Chondrocyte (in vitro differentiated cells): ENCODE results near the gene OSMR. TPM values are rescaled to one million over a fixed set of nuclear protein-coding genes. Genes with fewer than 3 reads are reported as not detected.
"Not testable (repeated sequence)": the region's sequence is repeated elsewhere in the genome, so short reads cannot be mapped to it uniquely, and the experiment has no call there.

Source experiments
- DNase-seq: peaks from one replicate; pipeline ENCODE4 v3.0.0; 2021; ENCODE audit warnings: mixed read lengths, low spot score
- H3K27ac Mint-ChIP-seq: one replicate; pipeline ENCODE4 v1.8.0; 2021; ENCODE audit warnings: mild to moderate bottlenecking, moderate library complexity, mixed read lengths; ENCODE audit not compliant: unreplicated experiment
- H3K27me3 Mint-ChIP-seq: 2 replicates; pipeline ENCODE4 v1.8.0; 2021; ENCODE audit warnings: low read depth, mixed read lengths
- H3K36me3 Mint-ChIP-seq: 2 replicates; pipeline ENCODE4 v1.8.0; 2021; ENCODE audit warnings: low read depth, mixed read lengths
- H3K4me1 Mint-ChIP-seq: 2 replicates; pipeline ENCODE4 v1.8.0; 2021; ENCODE audit warnings: low read depth, mild to moderate bottlenecking, mixed read lengths
- H3K4me3 Mint-ChIP-seq: one replicate; pipeline ENCODE4 v1.8.0; 2021; ENCODE audit warnings: mild to moderate bottlenecking, moderate library complexity, mixed read lengths; ENCODE audit not compliant: unreplicated experiment
- H3K9me3 Mint-ChIP-seq: 2 replicates; pipeline ENCODE4 v1.8.0; 2021; ENCODE audit warnings: low read depth, mixed read lengths
- total RNA-seq: library from RNA; stranded (reverse); gene quantifications from 3 replicates; pipeline ENCODE4 v1.2.1, GENCODE V29; 2021
- TF ChIP-seq, protein P1 (sequence below): fragments of 200-600 bp; sonication (generic); IDR thresholded peaks from 2 replicates; pipeline ENCODE4 v1.5.0; 2021; ENCODE audit warnings: antibody characterized with exemption, mild to moderate bottlenecking, moderate library complexity

Gene OSMR
- total RNA-seq, 1 donor from 2014 or later, result 43.0 TPM

DNA sequence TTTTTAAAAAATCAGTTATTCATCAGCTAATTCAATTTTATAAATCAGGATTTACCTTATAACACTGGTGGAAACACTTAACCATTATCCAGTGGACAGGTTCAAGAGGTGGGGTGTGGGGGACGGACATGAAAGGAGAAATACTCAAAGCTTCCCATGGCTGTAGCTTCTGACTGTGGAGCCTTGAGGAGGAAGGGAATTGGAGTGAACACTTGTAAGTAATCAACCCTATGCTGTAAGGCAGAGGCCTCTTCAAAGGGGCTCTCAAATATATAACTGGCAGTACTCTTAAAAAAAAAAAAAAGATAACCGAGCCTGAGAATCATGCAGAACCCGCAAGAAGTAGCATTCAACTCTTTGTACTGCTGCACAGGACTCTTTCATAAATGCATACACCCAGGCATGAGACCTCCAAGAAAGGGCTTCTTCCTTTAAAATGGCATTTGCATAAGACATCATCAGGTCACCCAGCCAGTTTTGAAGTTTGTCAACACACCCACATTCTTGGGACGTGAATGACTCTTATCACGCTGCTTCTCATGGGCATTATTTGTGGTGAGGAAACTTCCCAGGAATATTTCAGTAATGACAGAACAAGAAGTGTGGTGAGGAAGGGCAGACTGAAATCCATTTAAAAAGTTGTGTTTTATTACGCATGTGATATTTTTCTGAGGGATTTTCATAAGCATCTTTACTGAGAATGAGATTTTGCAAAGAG lies 8.1 kb downstream of the OSMR start:
- Mint-ChIP-seq H3K36me3 (peaks cover 21% of the 10 kb centered on the region), H3K27me3 (no peaks in the 10 kb centered on the region), H3K4me1 (peaks cover 11% of the 10 kb centered on the region), H3K4me3 (no peak overlapping the region), H3K9me3 (peaks cover 17% of the 10 kb centered on the region), H3K27ac (peak overlapping the region; percentile 60)
- DNase-seq, result no peak
- TF ChIP-seq, protein P1, sequence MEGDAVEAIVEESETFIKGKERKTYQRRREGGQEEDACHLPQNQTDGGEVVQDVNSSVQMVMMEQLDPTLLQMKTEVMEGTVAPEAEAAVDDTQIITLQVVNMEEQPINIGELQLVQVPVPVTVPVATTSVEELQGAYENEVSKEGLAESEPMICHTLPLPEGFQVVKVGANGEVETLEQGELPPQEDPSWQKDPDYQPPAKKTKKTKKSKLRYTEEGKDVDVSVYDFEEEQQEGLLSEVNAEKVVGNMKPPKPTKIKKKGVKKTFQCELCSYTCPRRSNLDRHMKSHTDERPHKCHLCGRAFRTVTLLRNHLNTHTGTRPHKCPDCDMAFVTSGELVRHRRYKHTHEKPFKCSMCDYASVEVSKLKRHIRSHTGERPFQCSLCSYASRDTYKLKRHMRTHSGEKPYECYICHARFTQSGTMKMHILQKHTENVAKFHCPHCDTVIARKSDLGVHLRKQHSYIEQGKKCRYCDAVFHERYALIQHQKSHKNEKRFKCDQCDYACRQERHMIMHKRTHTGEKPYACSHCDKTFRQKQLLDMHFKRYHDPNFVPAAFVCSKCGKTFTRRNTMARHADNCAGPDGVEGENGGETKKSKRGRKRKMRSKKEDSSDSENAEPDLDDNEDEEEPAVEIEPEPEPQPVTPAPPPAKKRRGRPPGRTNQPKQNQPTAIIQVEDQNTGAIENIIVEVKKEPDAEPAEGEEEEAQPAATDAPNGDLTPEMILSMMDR, result no peak

DNA sequence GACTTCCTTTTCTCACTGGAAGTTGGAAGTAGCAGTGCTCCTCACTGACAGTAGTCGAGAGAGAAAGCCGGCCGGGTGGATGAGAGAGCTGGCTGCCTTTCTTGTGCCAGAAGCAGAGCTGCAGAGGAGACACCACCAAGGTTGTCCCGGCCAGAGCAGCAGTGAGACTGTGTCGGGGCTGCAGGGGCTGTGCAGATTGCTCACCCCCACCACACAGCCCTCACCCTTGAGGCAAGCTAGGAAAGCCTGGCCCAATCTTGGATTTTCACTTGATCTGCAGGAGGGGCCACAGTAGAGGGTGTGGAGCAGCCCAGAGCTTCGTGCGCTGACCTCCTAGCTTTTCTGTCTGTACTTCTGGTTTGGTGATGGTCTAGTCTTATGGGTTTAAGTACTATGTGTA lies 9.1 kb downstream of the OSMR start:
- Mint-ChIP-seq H3K27ac (no peak overlapping the region), H3K27me3 (no peaks in the 10 kb centered on the region), H3K36me3 (peaks cover 26% of the 10 kb centered on the region), H3K4me1 (peaks cover 10% of the 10 kb centered on the region), H3K9me3 (peaks cover 27% of the 10 kb centered on the region), H3K4me3 (no peak overlapping the region)
- TF ChIP-seq, protein P1, result no peak
- no peak for DNase-seq

DNA sequence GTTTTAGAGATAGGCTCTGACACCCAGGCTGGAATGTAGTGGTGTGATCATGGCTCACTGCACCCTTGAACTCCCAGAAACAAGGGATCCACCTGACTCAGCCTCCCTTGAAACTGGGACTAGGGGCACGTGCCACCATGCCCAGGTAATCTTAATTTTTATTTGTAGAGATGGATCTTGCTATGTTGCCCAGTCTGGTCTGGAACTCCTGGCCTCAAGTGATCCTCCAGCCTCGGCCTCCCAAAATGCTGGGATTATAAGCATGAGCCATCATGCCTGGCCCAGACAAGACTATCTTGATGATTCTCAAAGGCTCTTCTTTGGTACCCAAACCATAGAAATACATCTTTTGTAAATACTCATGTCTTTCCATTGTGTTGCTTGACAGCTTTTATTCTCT lies 10.8 kb downstream of the OSMR start:
- peaks cover 22% of the 10 kb centered on the region for H3K36me3 Mint-ChIP-seq
- no peak for DNase-seq
- H3K4me3 Mint-ChIP-seq, result no peak overlapping the region
- H3K9me3 Mint-ChIP-seq, result peaks cover 26% of the 10 kb centered on the region
- TF ChIP-seq, protein P1, result no peak
- peaks cover 10% of the 10 kb centered on the region for H3K4me1 Mint-ChIP-seq
- H3K27me3 Mint-ChIP-seq, result no peaks in the 10 kb centered on the region
- no peak overlapping the region for H3K27ac Mint-ChIP-seq

DNA sequence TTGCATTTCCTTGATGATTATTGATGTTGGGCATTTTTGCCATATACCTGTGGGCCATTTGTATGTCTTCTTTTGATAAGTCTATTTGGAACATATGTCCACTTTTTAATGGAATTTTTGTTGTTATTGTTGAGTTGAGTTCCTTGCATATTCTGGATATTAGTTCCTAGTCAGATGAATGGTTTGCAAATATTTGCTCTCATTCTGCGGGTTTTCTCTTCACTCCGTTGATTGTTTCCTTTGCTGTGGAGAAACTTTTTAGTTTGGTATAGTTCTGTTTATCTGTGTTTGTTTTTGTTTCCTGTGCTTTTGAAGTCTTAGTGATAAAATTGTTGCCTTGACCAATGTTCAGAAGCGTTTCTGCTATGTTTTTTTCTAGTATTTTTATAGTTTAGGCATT lies 13.0 kb downstream of the OSMR start:
- H3K4me1 Mint-ChIP-seq, result peaks cover 6% of the 10 kb centered on the region
- H3K4me3 Mint-ChIP-seq, result no peak overlapping the region

DNA sequence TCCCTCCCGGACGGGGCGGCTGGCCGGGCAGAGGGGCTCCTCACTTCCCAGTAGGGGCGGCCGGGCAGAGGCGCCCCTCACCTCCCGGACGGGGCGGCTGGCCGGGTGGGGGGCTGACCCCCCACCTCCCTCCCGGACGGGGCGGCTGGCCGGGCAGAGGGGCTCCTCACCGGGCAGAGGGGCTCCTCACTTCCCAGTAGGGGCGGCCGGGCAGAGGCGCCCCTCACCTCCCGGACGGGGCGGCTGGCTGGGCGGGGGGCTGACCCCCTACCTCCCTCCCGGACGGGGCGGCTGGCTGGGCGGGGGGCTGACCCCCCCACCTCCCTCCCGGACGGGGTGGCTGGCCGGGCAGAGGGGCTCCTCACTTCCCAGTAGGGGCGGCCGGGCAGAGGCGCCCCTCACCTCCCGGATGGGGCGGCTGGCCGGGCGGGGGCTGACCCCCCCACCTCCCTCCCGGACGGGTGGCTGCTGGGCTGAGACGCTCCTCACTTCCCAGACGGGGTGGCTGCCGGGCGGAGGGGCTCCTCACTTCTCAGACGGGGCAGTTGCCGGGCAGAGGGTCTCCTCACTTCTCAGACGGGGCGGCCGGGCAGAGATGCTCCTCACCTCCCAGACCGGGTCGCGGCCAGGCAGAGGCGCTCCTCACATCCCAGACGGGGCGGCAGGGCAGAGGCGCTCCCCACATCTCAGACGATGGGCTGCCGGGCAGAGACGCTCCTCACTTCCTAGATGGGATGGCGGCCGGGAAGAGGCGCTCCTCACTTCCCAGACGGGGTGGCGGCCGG lies 16.4 kb downstream of the OSMR start:
- not testable (repeated sequence) for DNase-seq, H3K4me1 Mint-ChIP-seq, H3K4me3 Mint-ChIP-seq, H3K27me3 Mint-ChIP-seq, H3K27ac Mint-ChIP-seq
- Mint-ChIP-seq H3K9me3 (peaks cover 38% of the 10 kb centered on the region), H3K36me3 (peaks cover 28% of the 10 kb centered on the region)

More for the DNA sequence above, 13.0 kb downstream of the OSMR start:
- DNase-seq, result no peak
- Mint-ChIP-seq H3K9me3 (peaks cover 23% of the 10 kb centered on the region), H3K27me3 (no peaks in the 10 kb centered on the region), H3K36me3 (peaks cover 18% of the 10 kb centered on the region), H3K27ac (no peak overlapping the region)
- TF ChIP-seq, protein P1, result no peak
